NT2/D1 (cell line): ENCODE measurements around the gene WNT9B.

Source experiments
- DNase-seq: peaks from one replicate; pipeline ENCODE4 v3.0.0-alpha.2; 2011; ENCODE audit warnings: low read depth, low spot score
- H3K27me3 ChIP-seq: 2 replicates; pipeline ENCODE4 v1.6.0; 2011; ENCODE audit warnings: mild to moderate bottlenecking; ENCODE audit not compliant: insufficient read length, insufficient read depth
- H3K36me3 ChIP-seq: 2 replicates; pipeline ENCODE4 v1.6.1; 2011; ENCODE audit warnings: mild to moderate bottlenecking, low read length, mixed read lengths; ENCODE audit not compliant: insufficient read depth, insufficient read length
- H3K4me1 ChIP-seq: 2 replicates; pipeline ENCODE4 v1.5.1; 2011; ENCODE audit not compliant: insufficient read depth, insufficient read length
- H3K4me3 ChIP-seq: 2 replicates; pipeline ENCODE4 v1.5.1; 2011; ENCODE audit warnings: low read depth; ENCODE audit not compliant: insufficient read length
- H3K9ac ChIP-seq: 2 replicates; pipeline ENCODE4 v1.6.0; 2011; ENCODE audit warnings: low read depth; ENCODE audit not compliant: insufficient read length
- H3K9me3 ChIP-seq: 2 replicates; pipeline ENCODE4 v1.5.1; 2011; ENCODE audit warnings: mild to moderate bottlenecking, low read length; ENCODE audit not compliant: insufficient read depth
- SUZ12 ChIP-seq: IDR thresholded peaks from 2 replicates; pipeline ENCODE4 v1.6.1; 2011; ENCODE audit not compliant: insufficient read length, insufficient read depth; ENCODE audit errors: extremely low read depth
- YY1 ChIP-seq: IDR thresholded peaks from 2 replicates; pipeline ENCODE4 v1.6.1; 2011; ENCODE audit not compliant: insufficient read length, insufficient read depth
- ZNF274 ChIP-seq: IDR thresholded peaks from 2 replicates; pipeline ENCODE4 v1.6.1; 2011; ENCODE audit warnings: mild to moderate bottlenecking, low read depth, low read length

WNT9B gene

GRCh38 chr17:46826116-46826515 is 25.3 kb upstream of the WNT9B start:
- H3K4me3 ChIP-seq: no peak overlapping the region
- peaks cover 58% of the 10 kb centered on the region for H3K27me3 ChIP-seq
- no peaks in the 10 kb centered on the region for H3K36me3 ChIP-seq
- no peak overlapping the region for H3K9ac ChIP-seq
- no peak for TF ChIP-seq SUZ12
- TF ChIP-seq YY1: no peak
- TF ChIP-seq ZNF274: no peak
- no peak for DNase-seq
- H3K9me3 ChIP-seq: no peaks in the 10 kb centered on the region
- H3K4me1 ChIP-seq: peaks cover 6% of the 10 kb centered on the region

- Histone ChIP-seq H3K4me1 (peaks cover 11% of the 10 kb centered on the region), H3K36me3 (no peaks in the 10 kb centered on the region), H3K9ac (no peak overlapping the region), H3K27me3 (peaks cover 56% of the 10 kb centered on the region), H3K4me3 (no peak overlapping the region), H3K9me3 (no peaks in the 10 kb centered on the region)
- no peak for DNase-seq
- no peak for TF ChIP-seq YY1
- TF ChIP-seq ZNF274: no peak
- no peak for TF ChIP-seq SUZ12
Observed at GRCh38 chr17:46827274-46827673, 24.1 kb upstream of the WNT9B start.

- DNase-seq: no peak
- Histone ChIP-seq H3K9ac (peak overlapping the region; percentile 53), H3K36me3 (no peaks in the 10 kb centered on the region), H3K27me3 (peaks cover 45% of the 10 kb centered on the region), H3K9me3 (no peaks in the 10 kb centered on the region), H3K4me3 (no peak overlapping the region), H3K4me1 (peaks cover 30% of the 10 kb centered on the region)
- TF ChIP-seq ZNF274 (no peak), YY1 (no peak), SUZ12 (no peak)
Observed at GRCh38 chr17:46831573-46832330, 19.6 kb upstream of the WNT9B start.

GRCh38 chr17:46832331-46832821 is 19.0 kb upstream of the WNT9B start:
- H3K36me3 ChIP-seq: no peaks in the 10 kb centered on the region
- peaks cover 30% of the 10 kb centered on the region for H3K4me1 ChIP-seq
- DNase-seq: no peak
- H3K4me3 ChIP-seq: no peak overlapping the region
- peaks cover 39% of the 10 kb centered on the region for H3K27me3 ChIP-seq
- TF ChIP-seq YY1: no peak
- TF ChIP-seq ZNF274: no peak
- no peak for TF ChIP-seq SUZ12
- no peaks in the 10 kb centered on the region for H3K9me3 ChIP-seq
- H3K9ac ChIP-seq: peak overlapping the region; percentile 46

GRCh38 chr17:46832945-46833839 is 18.2 kb upstream of the WNT9B start:
- peaks cover 30% of the 10 kb centered on the region for H3K4me1 ChIP-seq
- no peaks in the 10 kb centered on the region for H3K9me3 ChIP-seq
- H3K4me3 ChIP-seq: no peak overlapping the region
- DNase-seq: no peak
- no peaks in the 10 kb centered on the region for H3K36me3 ChIP-seq
- no peak for TF ChIP-seq ZNF274
- TF ChIP-seq SUZ12: no peak
- TF ChIP-seq YY1: no peak
- H3K9ac ChIP-seq: peak overlapping the region; percentile 46
- H3K27me3 ChIP-seq: peaks cover 37% of the 10 kb centered on the region

- DNase-seq: no peak
- Histone ChIP-seq H3K27me3 (peaks cover 37% of the 10 kb centered on the region), H3K9ac (peak overlapping the region; percentile 29), H3K9me3 (no peaks in the 10 kb centered on the region), H3K36me3 (no peaks in the 10 kb centered on the region), H3K4me1 (peaks cover 30% of the 10 kb centered on the region), H3K4me3 (no peak overlapping the region)
- TF ChIP-seq YY1 (no peak), SUZ12 (no peak), ZNF274 (no peak)
Observed at GRCh38 chr17:46833840-46834208, 17.6 kb upstream of the WNT9B start.

- no peak for TF ChIP-seq YY1
- TF ChIP-seq SUZ12: no peak
- no peak for TF ChIP-seq ZNF274
- no peaks in the 10 kb centered on the region for H3K9me3 ChIP-seq
- H3K27me3 ChIP-seq: peaks cover 37% of the 10 kb centered on the region
- peaks cover 30% of the 10 kb centered on the region for H3K4me1 ChIP-seq
- no peak overlapping the region for H3K4me3 ChIP-seq
- DNase-seq: no peak
- no peaks in the 10 kb centered on the region for H3K36me3 ChIP-seq
- H3K9ac ChIP-seq: peak overlapping the region; percentile 18
Observed at GRCh38 chr17:46834846-46835245, 16.5 kb upstream of the WNT9B start.
